DND-41 (cell line): ENCODE results near the gene CCDC92.

ENCODE experiments used
- ATAC-seq: fragments of 200-7000 bp; cut with Tn5 transposase; 3 replicates; pipeline ENCODE4 v1.9.1; 2021; ENCODE audit warnings: low read depth; ENCODE audit not compliant: insufficient read depth
- DNase-seq: peaks from one replicate; pipeline ENCODE4 v3.0.0-alpha.2; 2020
- H2AFZ ChIP-seq: 2 replicates; pipeline ENCODE4 v1.6.0; 2012; ENCODE audit warnings: low read depth, low read length
- H3K27ac ChIP-seq: 2 replicates; pipeline ENCODE4 v1.5.1; 2012; ENCODE audit warnings: low read length, inconsistent platforms
- H3K27me3 ChIP-seq: fragments of 200-600 bp; sonication (generic); 2 replicates; pipeline ENCODE4 v1.6.0; 2012; ENCODE audit warnings: low read length, mild to moderate bottlenecking, inconsistent platforms; ENCODE audit not compliant: insufficient read depth, poor library complexity
- H3K36me3 ChIP-seq: 2 replicates; pipeline ENCODE4 v1.5.1; 2012; ENCODE audit warnings: low read length, inconsistent platforms; ENCODE audit not compliant: insufficient read depth
- H3K4me1 ChIP-seq: 2 replicates; pipeline ENCODE4 v1.5.1; 2012; ENCODE audit warnings: mild to moderate bottlenecking, low read length; ENCODE audit not compliant: insufficient read depth
- H3K4me2 ChIP-seq: 2 replicates; pipeline ENCODE4 v1.6.0; 2012; ENCODE audit warnings: mild to moderate bottlenecking, moderate library complexity, low read length, inconsistent platforms; ENCODE audit not compliant: insufficient read depth
- H3K4me3 ChIP-seq, 2 experiments: fragments of 200-600 bp in 1 of 2; shearing (Covaris generic) in 1 of 2; 2 replicates each; pipeline ENCODE4 v1.5.1; 2012 to 2016; ENCODE audit warnings: inconsistent platforms in 2 of 2, low read length in 2 of 2, mild to moderate bottlenecking in 2 of 2, low read depth in 1 of 2, moderate library complexity in 1 of 2
- H3K79me2 ChIP-seq: 2 replicates; pipeline ENCODE4 v1.6.0; 2012; ENCODE audit warnings: low read length, inconsistent platforms; ENCODE audit not compliant: insufficient read depth
- H3K9ac ChIP-seq: 2 replicates; pipeline ENCODE4 v1.6.0; 2012; ENCODE audit warnings: low read depth, mild to moderate bottlenecking, inconsistent platforms, low read length, moderate library complexity
- H3K9me3 ChIP-seq: 2 replicates; pipeline ENCODE4 v1.5.1; 2012; ENCODE audit warnings: low read length, moderate library complexity, mild to moderate bottlenecking, inconsistent platforms; ENCODE audit not compliant: insufficient read depth, severe bottlenecking
- H4K20me1 ChIP-seq: 2 replicates; pipeline ENCODE4 v1.6.0; 2012; ENCODE audit warnings: low read length; ENCODE audit not compliant: insufficient read depth
- CTCF ChIP-seq: IDR thresholded peaks from 2 replicates; pipeline ENCODE4 v1.5.1; 2012; ENCODE audit warnings: borderline replicate concordance, low read length, moderate library complexity, mild to moderate bottlenecking; ENCODE audit not compliant: poor library complexity, severe bottlenecking; ENCODE audit errors: extremely low read depth
- EZH2 ChIP-seq: IDR thresholded peaks from 3 replicates; pipeline ENCODE4 v1.6.1; 2012; ENCODE audit warnings: borderline replicate concordance, low read depth, mild to moderate bottlenecking, moderate library complexity, low read length, inconsistent platforms; ENCODE audit not compliant: severe bottlenecking

CCDC92 gene

GRCh38 chr12:123997908-123998307 is 25.3 kb upstream of the CCDC92 start:
- Histone ChIP-seq H3K4me3 (no peak overlapping the region), H3K36me3 (peaks cover 72% of the 10 kb centered on the region), H3K9ac (no peak overlapping the region), H3K79me2 (peaks cover 69% of the 10 kb centered on the region), H3K9me3 (no peaks in the 10 kb centered on the region), H3K4me1 (no peaks in the 10 kb centered on the region), H3K27ac (no peak overlapping the region), H2AFZ (no peak overlapping the region), H4K20me1 (peaks cover 52% of the 10 kb centered on the region; the same call in 1 of the 2 replicates), H3K4me2 (no peak overlapping the region), H3K27me3 (no peaks in the 10 kb centered on the region)
- no peak for TF ChIP-seq CTCF
- TF ChIP-seq EZH2 = no peak
- DNase-seq = no peak
- ATAC-seq = no peak

GRCh38 chr12:123997033-123997822 is 24.6 kb upstream of the CCDC92 start:
- peaks cover 46% of the 10 kb centered on the region; the same call in 1 of the 2 replicates for H4K20me1 ChIP-seq

GRCh38 chr12:123996581-123996980 is 23.9 kb upstream of the CCDC92 start:
- TF ChIP-seq CTCF = no peak
- TF ChIP-seq EZH2 = no peak
- Histone ChIP-seq H3K27me3 (no peaks in the 10 kb centered on the region), H3K36me3 (peaks cover 72% of the 10 kb centered on the region), H3K4me2 (no peak overlapping the region), H3K27ac (no peak overlapping the region), H3K9me3 (no peaks in the 10 kb centered on the region), H2AFZ (no peak overlapping the region), H3K4me3 (no peak overlapping the region), H3K4me1 (no peaks in the 10 kb centered on the region), H4K20me1 (peaks cover 44% of the 10 kb centered on the region; the same call in 1 of the 2 replicates), H3K79me2 (peaks cover 70% of the 10 kb centered on the region), H3K9ac (no peak overlapping the region)
- DNase-seq = no peak
- ATAC-seq = no peak

More at GRCh38 chr12:123997033-123997822, 24.6 kb upstream of the CCDC92 start:
- Histone ChIP-seq H2AFZ (no peak overlapping the region), H3K36me3 (peaks cover 72% of the 10 kb centered on the region), H3K4me1 (no peaks in the 10 kb centered on the region), H3K4me3 (no peak overlapping the region), H3K9me3 (no peaks in the 10 kb centered on the region), H3K9ac (no peak overlapping the region), H3K79me2 (peaks cover 71% of the 10 kb centered on the region), H3K27ac (no peak overlapping the region), H3K27me3 (no peaks in the 10 kb centered on the region), H3K4me2 (no peak overlapping the region)
- TF ChIP-seq EZH2 (no peak), CTCF (no peak)
- DNase-seq (no peak), ATAC-seq (no peak)
